Fibroblast of mammary gland (primary cell): ENCODE measurements around the gene PHOX2B.

Experiments used
- DNase-seq: peaks from one replicate; pipeline ENCODE4 v3.0.0-alpha.2; 2010; ENCODE audit warnings: low read depth
- H3K4me3 ChIP-seq: 2 replicates; pipeline ENCODE4 v1.5.1; 2011; ENCODE audit warnings: low read depth, mild to moderate bottlenecking, low read length, moderate library complexity; ENCODE audit not compliant: control insufficient read depth
- TF ChIP-seq, protein P1 (sequence below): conservative IDR thresholded peaks from 2 replicates; pipeline ENCODE4 v1.5.1; 2011; ENCODE audit warnings: low read depth, low read length, inconsistent platforms; ENCODE audit not compliant: control insufficient read depth, insufficient read depth

The PHOX2B gene

DNA sequence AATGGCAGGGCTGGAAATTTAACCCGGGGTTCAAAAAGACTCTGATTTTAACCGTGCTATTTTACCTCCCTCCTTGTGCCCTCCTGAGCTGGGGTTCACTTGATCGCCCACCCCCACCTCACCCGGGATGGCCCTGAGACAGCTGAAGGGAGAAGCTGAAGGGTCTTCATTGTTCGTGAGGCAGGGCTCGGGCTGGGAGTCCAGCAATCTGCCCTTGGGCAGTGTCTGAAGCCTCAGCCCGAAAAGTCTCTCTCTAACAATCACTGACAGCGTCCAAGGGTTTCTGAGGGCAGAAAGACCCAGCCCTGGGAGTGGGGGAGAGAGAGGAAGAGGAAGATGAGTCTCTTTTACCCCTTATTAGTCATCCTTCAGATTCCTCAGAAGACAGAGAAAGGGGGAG is 39.4 kb upstream of the PHOX2B start:
- H3K4me3 ChIP-seq = no peak overlapping the region
- no peak for DNase-seq
- TF ChIP-seq, protein P1, sequence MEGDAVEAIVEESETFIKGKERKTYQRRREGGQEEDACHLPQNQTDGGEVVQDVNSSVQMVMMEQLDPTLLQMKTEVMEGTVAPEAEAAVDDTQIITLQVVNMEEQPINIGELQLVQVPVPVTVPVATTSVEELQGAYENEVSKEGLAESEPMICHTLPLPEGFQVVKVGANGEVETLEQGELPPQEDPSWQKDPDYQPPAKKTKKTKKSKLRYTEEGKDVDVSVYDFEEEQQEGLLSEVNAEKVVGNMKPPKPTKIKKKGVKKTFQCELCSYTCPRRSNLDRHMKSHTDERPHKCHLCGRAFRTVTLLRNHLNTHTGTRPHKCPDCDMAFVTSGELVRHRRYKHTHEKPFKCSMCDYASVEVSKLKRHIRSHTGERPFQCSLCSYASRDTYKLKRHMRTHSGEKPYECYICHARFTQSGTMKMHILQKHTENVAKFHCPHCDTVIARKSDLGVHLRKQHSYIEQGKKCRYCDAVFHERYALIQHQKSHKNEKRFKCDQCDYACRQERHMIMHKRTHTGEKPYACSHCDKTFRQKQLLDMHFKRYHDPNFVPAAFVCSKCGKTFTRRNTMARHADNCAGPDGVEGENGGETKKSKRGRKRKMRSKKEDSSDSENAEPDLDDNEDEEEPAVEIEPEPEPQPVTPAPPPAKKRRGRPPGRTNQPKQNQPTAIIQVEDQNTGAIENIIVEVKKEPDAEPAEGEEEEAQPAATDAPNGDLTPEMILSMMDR = no peak

DNA sequence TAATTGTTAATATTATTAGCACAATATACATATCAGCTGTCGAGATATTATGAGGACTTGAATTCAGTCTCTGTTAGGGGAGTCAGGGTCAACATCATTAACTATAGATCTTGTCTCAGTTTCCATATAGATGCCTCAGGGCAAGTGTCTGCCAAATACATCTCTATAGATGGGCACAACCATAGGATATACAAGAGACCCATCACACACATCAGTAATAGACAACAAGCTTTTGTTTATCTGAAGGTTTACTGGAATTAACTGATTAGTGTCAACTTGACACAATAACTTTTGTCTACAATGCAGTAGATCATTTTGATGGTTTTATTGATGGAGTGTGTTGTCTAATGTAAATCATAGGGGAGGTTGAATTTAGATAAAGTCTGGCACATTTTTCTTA is 37.1 kb upstream of the PHOX2B start:
- H3K4me3 ChIP-seq = no peak overlapping the region
- no peak for DNase-seq
- TF ChIP-seq, protein P1 = no peak

DNA sequence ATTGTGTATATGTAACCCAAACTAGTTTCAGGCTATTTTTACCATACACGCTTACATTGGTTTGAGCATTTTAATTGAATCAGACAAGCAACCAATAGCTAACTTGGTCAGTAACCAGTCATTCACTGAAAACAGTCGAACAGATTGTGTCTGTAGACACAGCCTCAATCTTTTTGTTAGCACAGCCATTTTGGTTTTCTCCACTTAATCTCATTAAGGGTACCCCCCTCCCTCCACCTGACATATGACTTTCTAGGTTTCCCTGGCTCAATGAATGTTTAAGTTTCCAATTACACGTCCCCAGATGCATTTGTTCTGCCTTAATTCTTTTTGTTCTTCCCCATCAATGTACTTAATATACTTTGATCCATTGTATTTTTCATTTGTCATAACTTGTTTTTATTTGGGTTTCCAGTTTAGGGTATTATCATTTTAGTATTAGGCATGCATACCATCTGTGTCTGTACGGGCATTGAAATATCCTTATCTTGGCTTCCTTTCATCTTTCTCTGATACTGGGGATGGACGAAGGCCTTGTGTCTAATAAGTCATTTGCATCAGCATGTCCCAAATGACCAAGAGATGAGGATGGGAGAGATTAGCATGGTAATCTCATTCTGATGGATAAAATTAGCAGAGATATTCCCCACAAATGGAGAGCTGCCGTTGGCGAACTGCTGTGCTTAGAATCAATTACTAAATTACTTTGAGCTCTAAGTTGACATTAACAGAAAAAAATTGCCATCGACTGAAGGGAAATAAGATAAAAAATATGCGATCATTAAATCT is 35.9 kb upstream of the PHOX2B start:
- no peak overlapping the region for H3K4me3 ChIP-seq
- DNase-seq = no peak
- TF ChIP-seq, protein P1 = no peak

DNA sequence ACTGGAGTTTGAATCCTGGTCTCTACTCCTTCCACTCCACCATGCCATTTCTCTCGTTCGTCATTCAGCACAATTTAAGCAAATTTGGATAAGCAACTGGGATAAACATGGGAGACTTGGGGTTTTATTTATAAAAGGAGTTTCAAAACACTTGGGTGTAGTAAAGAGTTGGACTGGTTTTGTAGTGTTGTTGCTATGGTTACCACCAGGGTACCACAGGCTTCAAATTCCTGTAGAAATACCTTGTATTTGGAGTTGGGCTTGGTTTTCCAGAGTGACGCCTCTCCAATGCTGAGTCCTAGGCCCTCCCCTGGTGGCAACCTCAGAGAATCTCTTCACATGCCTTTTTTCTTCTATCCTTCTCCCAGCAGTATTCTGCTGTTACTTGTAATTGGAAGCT is 27.9 kb upstream of the PHOX2B start:
- no peak overlapping the region for H3K4me3 ChIP-seq
- no peak for DNase-seq
- TF ChIP-seq, protein P1 = no peak

DNA sequence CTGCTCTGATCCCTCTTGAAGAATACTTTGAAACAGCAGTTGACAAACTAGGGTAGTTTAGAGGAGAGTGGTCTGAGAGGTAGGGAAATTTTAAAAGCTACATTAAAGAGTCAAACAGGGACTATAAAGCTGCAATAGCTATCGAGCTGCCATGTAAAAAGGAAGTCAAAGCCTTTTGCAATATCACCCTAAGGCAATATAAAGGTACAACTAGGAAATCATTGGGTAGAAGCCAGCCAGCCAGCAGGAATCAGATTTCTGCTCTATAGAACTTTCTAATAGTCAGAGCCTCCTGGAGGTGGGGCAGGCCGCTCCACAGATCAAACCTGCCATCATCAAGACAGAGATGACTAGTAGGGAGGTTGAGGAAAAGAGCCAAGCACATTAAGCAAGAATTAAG is 15.2 kb upstream of the PHOX2B start:
- no peak overlapping the region for H3K4me3 ChIP-seq
- TF ChIP-seq, protein P1 = no peak
- no peak for DNase-seq

DNA sequence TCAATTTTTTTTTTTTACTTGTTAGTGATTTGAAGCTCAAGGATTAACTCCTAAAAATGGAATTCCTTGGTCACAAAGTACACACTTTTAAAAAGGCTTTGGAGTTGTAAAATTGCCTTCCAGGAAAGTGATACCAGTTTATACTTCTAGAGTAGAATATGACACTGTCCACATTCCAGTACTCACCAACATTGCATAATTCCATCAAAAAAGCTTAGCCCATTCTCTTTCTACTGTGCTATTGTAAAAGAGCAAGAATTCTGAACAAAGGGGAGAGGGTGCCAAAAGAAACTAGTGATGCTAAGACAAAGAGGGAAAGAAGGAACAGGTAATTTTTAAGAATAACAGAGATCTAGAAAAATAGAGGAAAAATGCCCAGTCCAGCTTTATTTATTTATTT is 10.4 kb upstream of the PHOX2B start:
- TF ChIP-seq, protein P1 = no peak
- no peak overlapping the region for H3K4me3 ChIP-seq
- no peak for DNase-seq
